SK-N-SH treated with all-trans-retinoic acid at 6 μM for 48 hours (cell line): ENCODE data around the gene KIF3C.
"Not testable (repeated sequence)": the region's sequence is repeated elsewhere in the genome, so short reads cannot be mapped to it uniquely, and the experiment has no call there.

ENCODE experiments used
- ATAC-seq: fragments of 200-7000 bp; cut with Tn5 transposase; 3 replicates; pipeline ENCODE4 v1.9.1; 2020; ENCODE audit warnings: mild to moderate bottlenecking, moderate library complexity
- ARNTL ChIP-seq: fragments of 450-650 bp; formaldehyde crosslinking; IDR thresholded peaks from 2 replicates; pipeline ENCODE4 v1.5.0; 2020; ENCODE audit warnings: low read depth, mild to moderate bottlenecking, moderate library complexity, borderline replicate concordance
- BACH2 ChIP-seq: fragments of 250-450 bp; sonication (Bioruptor Pico); IDR thresholded peaks from 2 replicates; pipeline ENCODE4 v1.9.0; 2021; ENCODE audit warnings: mild to moderate bottlenecking, borderline replicate concordance
- CSDC2 ChIP-seq: fragments of 250-450 bp; sonication (Bioruptor Pico); IDR thresholded peaks from 2 replicates; pipeline ENCODE4 v1.5.0; 2020; ENCODE audit warnings: mild to moderate bottlenecking, moderate library complexity
- CSRNP3 ChIP-seq: fragments of 250-450 bp; sonication (Bioruptor Pico); IDR thresholded peaks from 2 replicates; pipeline ENCODE4 v1.5.1; 2021; ENCODE audit warnings: mild to moderate bottlenecking, moderate library complexity
- ESRRG ChIP-seq: fragments of 250-450 bp; sonication (Bioruptor Pico); IDR thresholded peaks from 2 replicates; pipeline ENCODE4 v1.6.1; 2021; ENCODE audit warnings: mild to moderate bottlenecking
- GLIS3 ChIP-seq: fragments of 250-450 bp; sonication (Bioruptor Pico); IDR thresholded peaks from 2 replicates; pipeline ENCODE4 v1.5.0; 2020; ENCODE audit warnings: mild to moderate bottlenecking, moderate library complexity
- ISL1 ChIP-seq: fragments of 250-450 bp; sonication (Bioruptor Pico); IDR thresholded peaks from 2 replicates; pipeline ENCODE4 v2.1.2; 2022; ENCODE audit warnings: mild to moderate bottlenecking, moderate library complexity
- OSR1 ChIP-seq: fragments of 250-450 bp; sonication (Bioruptor Pico); IDR thresholded peaks from 2 replicates; pipeline ENCODE4 v1.8.0; 2022; ENCODE audit warnings: moderate library complexity, mild to moderate bottlenecking, inconsistent platforms
- PPARA ChIP-seq: fragments of 250-450 bp; sonication (Bioruptor Pico); IDR thresholded peaks from 2 replicates; pipeline ENCODE4 v1.5.0; 2020; ENCODE audit warnings: mild to moderate bottlenecking, borderline replicate concordance
- RARB ChIP-seq: fragments of 250-450 bp; sonication (Bioruptor Pico); IDR thresholded peaks from 2 replicates; pipeline ENCODE4 v1.8.0; 2021; ENCODE audit warnings: mild to moderate bottlenecking, moderate library complexity
- SNAI2 ChIP-seq: fragments of 250-450 bp; sonication (Bioruptor Pico); IDR thresholded peaks from 2 replicates; pipeline ENCODE4 v1.5.0; 2020; ENCODE audit warnings: mild to moderate bottlenecking, moderate library complexity
- TCF4 ChIP-seq: fragments of 250-450 bp; sonication (Bioruptor Pico); IDR thresholded peaks from 2 replicates; pipeline ENCODE4 v1.8.0; 2021; ENCODE audit warnings: mild to moderate bottlenecking, moderate library complexity, borderline replicate concordance
- TOX ChIP-seq: fragments of 250-450 bp; sonication (Bioruptor Pico); IDR thresholded peaks from 2 replicates; pipeline ENCODE4 v1.8.0; 2021; ENCODE audit warnings: mild to moderate bottlenecking, moderate library complexity, borderline replicate concordance
- TSHZ2 ChIP-seq: fragments of 250-450 bp; sonication (Bioruptor Pico); IDR thresholded peaks from 2 replicates; pipeline ENCODE4 v1.5.0; 2020; ENCODE audit warnings: mild to moderate bottlenecking, moderate library complexity
- ZC3H10 ChIP-seq: fragments of 250-450 bp; sonication (Bioruptor Pico); IDR thresholded peaks from 2 replicates; pipeline ENCODE4 v1.5.1; 2021; ENCODE audit warnings: mild to moderate bottlenecking, moderate library complexity
- ZFP30 ChIP-seq: fragments of 450-650 bp; formaldehyde crosslinking; IDR thresholded peaks from 2 replicates; pipeline ENCODE4 v1.5.0; 2022; ENCODE audit warnings: mild to moderate bottlenecking, moderate library complexity
- ZNF565 ChIP-seq: fragments of 450-650 bp; formaldehyde crosslinking; conservative IDR thresholded peaks from 2 replicates; pipeline ENCODE4 v1.5.0; 2020; ENCODE audit warnings: low read depth, mild to moderate bottlenecking, moderate library complexity
- ZNF70 ChIP-seq: fragments of 450-650 bp; formaldehyde crosslinking; IDR thresholded peaks from 2 replicates; pipeline ENCODE4 v1.5.0; 2020; ENCODE audit warnings: mild to moderate bottlenecking, moderate library complexity
- ZNF8 ChIP-seq: fragments of 450-650 bp; formaldehyde crosslinking; IDR thresholded peaks from 2 replicates; pipeline ENCODE4 v1.5.0; 2020; ENCODE audit warnings: mild to moderate bottlenecking, moderate library complexity
- TF ChIP-seq, protein P1 (sequence below): fragments of 250-450 bp; sonication (Bioruptor Pico); IDR thresholded peaks from 2 replicates; pipeline ENCODE4 v1.8.0; 2020; ENCODE audit warnings: mild to moderate bottlenecking, moderate library complexity, borderline replicate concordance
- TF ChIP-seq, protein P2 (sequence below): fragments of 250-450 bp; sonication (Bioruptor Pico); IDR thresholded peaks from 2 replicates; pipeline ENCODE4 v1.5.1; 2020; ENCODE audit warnings: low read depth, mild to moderate bottlenecking, moderate library complexity
- TF ChIP-seq, protein P3 (sequence below): fragments of 250-450 bp; sonication (Bioruptor Pico); IDR thresholded peaks from 2 replicates; pipeline ENCODE4 v1.8.0; 2021; ENCODE audit warnings: low read depth, mild to moderate bottlenecking, moderate library complexity, borderline replicate concordance

Gene KIF3C

GRCh38 chr2:25920786-25921415 is 61.4 kb downstream of the KIF3C start:
- TF ChIP-seq ZFP30 (CRISPR knock-in tag), result no peak
- no peak for TF ChIP-seq SNAI2
- TF ChIP-seq GLIS3 (CRISPR knock-in tag), result no peak
- no peak for TF ChIP-seq OSR1 (CRISPR knock-in tag)
- no peak for TF ChIP-seq ZNF70 (CRISPR knock-in tag)
- TF ChIP-seq, protein P1, sequence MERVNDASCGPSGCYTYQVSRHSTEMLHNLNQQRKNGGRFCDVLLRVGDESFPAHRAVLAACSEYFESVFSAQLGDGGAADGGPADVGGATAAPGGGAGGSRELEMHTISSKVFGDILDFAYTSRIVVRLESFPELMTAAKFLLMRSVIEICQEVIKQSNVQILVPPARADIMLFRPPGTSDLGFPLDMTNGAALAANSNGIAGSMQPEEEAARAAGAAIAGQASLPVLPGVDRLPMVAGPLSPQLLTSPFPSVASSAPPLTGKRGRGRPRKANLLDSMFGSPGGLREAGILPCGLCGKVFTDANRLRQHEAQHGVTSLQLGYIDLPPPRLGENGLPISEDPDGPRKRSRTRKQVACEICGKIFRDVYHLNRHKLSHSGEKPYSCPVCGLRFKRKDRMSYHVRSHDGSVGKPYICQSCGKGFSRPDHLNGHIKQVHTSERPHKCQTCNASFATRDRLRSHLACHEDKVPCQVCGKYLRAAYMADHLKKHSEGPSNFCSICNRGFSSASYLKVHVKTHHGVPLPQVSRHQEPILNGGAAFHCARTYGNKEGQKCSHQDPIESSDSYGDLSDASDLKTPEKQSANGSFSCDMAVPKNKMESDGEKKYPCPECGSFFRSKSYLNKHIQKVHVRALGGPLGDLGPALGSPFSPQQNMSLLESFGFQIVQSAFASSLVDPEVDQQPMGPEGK, result no peak
- no peak for TF ChIP-seq CSDC2 (CRISPR knock-in tag)
- no peak for TF ChIP-seq ZNF565 (CRISPR knock-in tag)
- ATAC-seq, result no peak

GRCh38 chr2:25920336-25920735 is 62.0 kb downstream of the KIF3C start:
- TF ChIP-seq ISL1 (CRISPR knock-in tag) (no peak), TOX (CRISPR knock-in tag) (no peak), ZNF565 (CRISPR knock-in tag) (no peak), PPARA (CRISPR knock-in tag) (no peak), TSHZ2 (CRISPR knock-in tag) (no peak), CSRNP3 (CRISPR knock-in tag) (no peak)
- TF ChIP-seq, all 23 proteins: peak for 0
- ATAC-seq, result no peak

DNA sequence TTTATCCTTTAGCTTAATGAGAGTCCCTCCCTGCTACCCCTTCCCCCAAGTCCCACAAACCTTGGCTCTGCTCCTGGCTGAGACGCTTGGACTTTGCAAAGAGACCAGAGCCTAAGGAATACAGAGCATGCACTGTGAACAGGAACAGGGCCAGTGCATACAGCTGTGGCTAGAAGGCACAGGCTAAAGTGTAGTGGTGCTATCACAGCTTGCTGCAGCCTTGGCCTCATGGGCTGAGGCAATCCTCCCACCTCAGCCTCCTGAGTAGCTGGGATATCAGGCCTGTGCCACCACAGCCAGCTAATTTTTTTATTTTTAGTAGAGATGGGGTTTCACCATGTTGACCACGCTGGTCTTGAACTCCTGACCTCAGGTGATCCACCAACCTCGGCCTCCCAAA is 64.5 kb downstream of the KIF3C start:
- no peak for ATAC-seq
- TF ChIP-seq RARB (no peak), BACH2 (no peak), ZNF8 (CRISPR knock-in tag) (no peak), ISL1 (CRISPR knock-in tag) (no peak), TCF4 (CRISPR knock-in tag) (no peak), TSHZ2 (CRISPR knock-in tag) (no peak), ZNF565 (CRISPR knock-in tag) (no peak), GLIS3 (CRISPR knock-in tag) (no peak), ZC3H10 (CRISPR knock-in tag) (no peak), CSRNP3 (CRISPR knock-in tag) (no peak), ESRRG (CRISPR knock-in tag) (no peak), ARNTL (CRISPR knock-in tag) (no peak)
- TF ChIP-seq, protein P2, sequence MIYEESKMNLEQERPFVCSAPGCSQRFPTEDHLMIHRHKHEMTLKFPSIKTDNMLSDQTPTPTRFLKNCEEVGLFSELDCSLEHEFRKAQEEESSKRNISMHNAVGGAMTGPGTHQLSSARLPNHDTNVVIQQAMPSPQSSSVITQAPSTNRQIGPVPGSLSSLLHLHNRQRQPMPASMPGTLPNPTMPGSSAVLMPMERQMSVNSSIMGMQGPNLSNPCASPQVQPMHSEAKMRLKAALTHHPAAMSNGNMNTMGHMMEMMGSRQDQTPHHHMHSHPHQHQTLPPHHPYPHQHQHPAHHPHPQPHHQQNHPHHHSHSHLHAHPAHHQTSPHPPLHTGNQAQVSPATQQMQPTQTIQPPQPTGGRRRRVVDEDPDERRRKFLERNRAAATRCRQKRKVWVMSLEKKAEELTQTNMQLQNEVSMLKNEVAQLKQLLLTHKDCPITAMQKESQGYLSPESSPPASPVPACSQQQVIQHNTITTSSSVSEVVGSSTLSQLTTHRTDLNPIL, result no peak
- TF ChIP-seq, protein P1, result no peak
- TF ChIP-seq, protein P3, sequence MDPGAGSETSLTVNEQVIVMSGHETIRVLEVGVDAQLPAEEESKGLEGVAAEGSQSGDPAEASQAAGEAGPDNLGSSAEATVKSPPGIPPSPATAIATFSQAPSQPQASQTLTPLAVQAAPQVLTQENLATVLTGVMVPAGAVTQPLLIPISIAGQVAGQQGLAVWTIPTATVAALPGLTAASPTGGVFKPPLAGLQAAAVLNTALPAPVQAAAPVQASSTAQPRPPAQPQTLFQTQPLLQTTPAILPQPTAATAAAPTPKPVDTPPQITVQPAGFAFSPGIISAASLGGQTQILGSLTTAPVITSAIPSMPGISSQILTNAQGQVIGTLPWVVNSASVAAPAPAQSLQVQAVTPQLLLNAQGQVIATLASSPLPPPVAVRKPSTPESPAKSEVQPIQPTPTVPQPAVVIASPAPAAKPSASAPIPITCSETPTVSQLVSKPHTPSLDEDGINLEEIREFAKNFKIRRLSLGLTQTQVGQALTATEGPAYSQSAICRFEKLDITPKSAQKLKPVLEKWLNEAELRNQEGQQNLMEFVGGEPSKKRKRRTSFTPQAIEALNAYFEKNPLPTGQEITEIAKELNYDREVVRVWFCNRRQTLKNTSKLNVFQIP, result no peak

DNA sequence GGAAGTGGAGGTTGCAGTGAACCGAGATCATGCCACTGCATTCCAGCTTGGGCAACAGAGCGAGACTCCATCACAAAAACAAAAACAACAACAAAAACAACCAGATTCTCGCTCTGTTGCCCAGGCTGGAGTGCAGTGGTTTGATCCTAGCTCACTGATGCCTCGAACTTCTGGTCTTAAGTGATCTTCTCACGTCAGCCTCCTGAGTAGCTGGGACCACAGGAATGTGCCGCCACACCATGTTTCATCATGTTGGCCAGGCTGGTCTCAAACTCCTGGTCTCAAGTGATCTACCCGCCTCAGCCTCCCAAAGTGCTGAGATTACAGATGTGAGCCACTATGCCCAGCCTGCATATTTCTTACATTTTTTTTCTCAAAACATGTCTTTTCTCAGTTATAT is 64.9 kb downstream of the KIF3C start:
- ATAC-seq, result not testable (repeated sequence)
